HG03354 (cell line): ENCODE data around the gene PDE4B.

Experiments
- ATAC-seq: cut with Tn5 transposase; IDR thresholded peaks from one replicate; pipeline ENCODE4 v1.9.1; 2021; ENCODE audit warnings: mild to moderate bottlenecking; ENCODE audit not compliant: unreplicated experiment, poor library complexity, severe bottlenecking

PDE4B gene

GRCh38 chr1:65792669-65793358, at the start of gene PDE4B:
Gene PDE4B, plus strand, starts transcription at chr1:65792895.
- ATAC-seq: peak; percentile 59

GRCh38 chr1:65744731-65745130, 48.0 kb upstream of the PDE4B start:
- ATAC-seq: no peak

GRCh38 chr1:65751961-65752360, 40.7 kb upstream of the PDE4B start:
- ATAC-seq: no peak

GRCh38 chr1:65756616-65757015, 36.1 kb upstream of the PDE4B start:
- no peak for ATAC-seq

GRCh38 chr1:65757531-65757930, 35.2 kb upstream of the PDE4B start:
- no peak for ATAC-seq

GRCh38 chr1:65758128-65758527, 34.6 kb upstream of the PDE4B start:
- no peak for ATAC-seq

GRCh38 chr1:65759516-65759915, 33.2 kb upstream of the PDE4B start:
- ATAC-seq: no peak

- peak; percentile 55 for ATAC-seq
Observed at GRCh38 chr1:65762081-65762862, 30.4 kb upstream of the PDE4B start.

- ATAC-seq: no peak
Observed at GRCh38 chr1:65764052-65764451, 28.6 kb upstream of the PDE4B start.

- ATAC-seq: no peak
Observed at GRCh38 chr1:65765631-65766030, 27.1 kb upstream of the PDE4B start.

GRCh38 chr1:65769636-65770035, 23.1 kb upstream of the PDE4B start:
- no peak for ATAC-seq

GRCh38 chr1:65772607-65773006, 20.1 kb upstream of the PDE4B start:
- ATAC-seq: no peak

GRCh38 chr1:65773391-65774123, 19.1 kb upstream of the PDE4B start:
- ATAC-seq: no peak

- no peak for ATAC-seq
Observed at GRCh38 chr1:65788762-65789161, 3.9 kb upstream of the PDE4B start.

GRCh38 chr1:65791396-65791795, 1.3 kb upstream of the PDE4B start:
- no peak for ATAC-seq

- peak; percentile 15 for ATAC-seq
Observed at GRCh38 chr1:65791801-65792668, 660 bp upstream of the PDE4B start.

GRCh38 chr1:65793359-65793732, 651 bp downstream of the PDE4B start:
- peak; percentile 21 for ATAC-seq

- no peak for ATAC-seq
Observed at GRCh38 chr1:65795311-65795710, 2.6 kb downstream of the PDE4B start.

- no peak for ATAC-seq
Observed at GRCh38 chr1:65799601-65800000, 6.9 kb downstream of the PDE4B start.

GRCh38 chr1:65804584-65804983, 11.9 kb downstream of the PDE4B start:
- ATAC-seq: no peak
